ENCODE results near the gene ALOX15B.

- TF ChIP-seq SUPT20H (IDR thresholded peaks at IDR 0.05; ENCODE audit: borderline replicate concordance, control insufficient read depth, low read depth, low read length) (no peak), CTCF (IDR thresholded peaks at IDR 0.05 in 2 of 3, conservative IDR thresholded peaks at IDR 0.05 in 1 of 3; ENCODE audit: control insufficient read depth in 2 of 3, extremely low read depth in 1 of 3, insufficient read depth in 1 of 3, low read depth in 3 of 3, low read length in 3 of 3) (no peak), TAF1 (IDR thresholded peaks at IDR 0.05; ENCODE audit: borderline replicate concordance, low read depth, low read length) (no peak), KDM1A (IDR thresholded peaks at IDR 0.05; ENCODE audit: borderline replicate concordance) (no peak), IRF3 (IDR thresholded peaks at IDR 0.05) (no peak), RBBP5 (conservative IDR thresholded peaks at IDR 0.05) (no peak), CEBPB (IDR thresholded peaks at IDR 0.05; ENCODE audit: borderline replicate concordance in 1 of 2, low read depth in 2 of 2, low read length in 2 of 2) (no peak), POU2F2 (IDR thresholded peaks at IDR 0.05; ENCODE audit: borderline replicate concordance, low read depth, low read length) (no peak), FOXK2 (IDR thresholded peaks at IDR 0.05) (no peak), STAT1 (conservative IDR thresholded peaks at IDR 0.05) (no peak), PAX5 (IDR thresholded peaks at IDR 0.05; ENCODE audit: borderline replicate concordance, low read depth, low read length) (no peak), SMAD5 (IDR thresholded peaks at IDR 0.05; ENCODE audit: low read depth) (no peak), ELK1 (IDR thresholded peaks at IDR 0.05; ENCODE audit: low read depth, low read length) (no peak), NFYB (IDR thresholded peaks at IDR 0.05; ENCODE audit: insufficient read depth, low read depth, low read length) (no peak)
Measured at GRCh38 chr17:8039611-8040168, 831 bp downstream of the ALOX15B start.
